H1 (cell line): ENCODE data around the gene TRAF3. TPM values are rescaled to one million over a fixed set of nuclear protein-coding genes. Genes with fewer than 3 reads are reported as not detected.

Source experiments
- CTCF ChIA-PET: fragments of 300-600 bp; sonication (Branson Sonifier 250); formaldehyde crosslinking; loops from one replicate; lab custom pipeline; 2021; ENCODE audit not compliant: partially characterized antibody; lab: Charles Lee
- POLR2A ChIA-PET: fragments of 300-600 bp; sonication (Branson Sonifier 250); formaldehyde crosslinking; loops from one replicate; lab custom pipeline; 2021; ENCODE audit warnings: inconsistent platforms; ENCODE audit not compliant: partially characterized antibody; lab: Charles Lee
- DNase-seq, 2 experiments: peaks; one replicate each; pipeline versions ENCODE4 v3.0.0 to v3.0.0-alpha.2; 2010 to 2022; ENCODE audit warnings: low spot score in 2 of 2, low read depth in 1 of 2, mixed read lengths in 1 of 2
- FAIRE-seq: peaks from 2 replicates; lab custom pipeline; 2011; peaks lifted over from hg19 to GRCh38; lab: Jason Lieb, UNC
- H2AFZ ChIP-seq: 2 replicates; pipeline ENCODE4 v1.8.1; 2012; ENCODE audit warnings: low read length, inconsistent platforms
- H2AK5ac ChIP-seq: 2 replicates; pipeline ENCODE4 v1.6.1; 2013; ENCODE audit warnings: low read depth, low read length
- H2BK120ac ChIP-seq: replicated peaks from 2 replicates; pipeline ENCODE3; 2013; ENCODE audit warnings: low read depth, low read length, inconsistent platforms
- H2BK12ac ChIP-seq: 2 replicates; pipeline ENCODE4 v1.6.1; 2013; ENCODE audit warnings: low read depth, low read length
- H2BK15ac ChIP-seq: 2 replicates; pipeline ENCODE4 v1.6.1; 2013; ENCODE audit warnings: low read length
- H2BK20ac ChIP-seq: 2 replicates; pipeline ENCODE4 v1.6.1; 2013; ENCODE audit warnings: low read length
- H2BK5ac ChIP-seq: 2 replicates; pipeline ENCODE4 v1.6.1; 2013; ENCODE audit warnings: low read depth, low read length
- H3K14ac ChIP-seq: 2 replicates; pipeline ENCODE4 v1.6.1; 2013; ENCODE audit warnings: inconsistent platforms; ENCODE audit not compliant: insufficient read length
- H3K18ac ChIP-seq: 2 replicates; pipeline ENCODE4 v1.6.1; 2013; ENCODE audit warnings: low read length; ENCODE audit errors: extremely low read depth
- H3K23ac ChIP-seq: 2 replicates; pipeline ENCODE4 v1.6.1; 2013; ENCODE audit warnings: inconsistent platforms; ENCODE audit not compliant: insufficient read length
- H3K23me2 ChIP-seq: 2 replicates; pipeline ENCODE4 v1.6.1; 2013; ENCODE audit warnings: low read depth, low read length
- H3K27ac ChIP-seq: 2 replicates; pipeline ENCODE4 v1.6.1; 2011; ENCODE audit warnings: low read depth, low read length, inconsistent platforms
- H3K27me3 ChIP-seq, 4 experiments: replicated peaks in 1 of 4; 1 replicate in 1 of 4; 2 replicates in 3 of 4; pipeline versions ENCODE4 v1.6.1 to v1.8.1; 2011 to 2013; ENCODE audit warnings: low read length in 3 of 4, mild to moderate bottlenecking in 3 of 4, inconsistent platforms in 2 of 4, mixed read lengths in 2 of 4, moderate library complexity in 1 of 4; ENCODE audit not compliant: control insufficient read depth in 3 of 4, insufficient read depth in 3 of 4; ENCODE audit errors: extremely low read depth in 1 of 4
- H3K36me3 ChIP-seq, 4 experiments: 2 replicates each; pipeline versions ENCODE4 v1.6.1 to v1.8.1; 2011 to 2013; ENCODE audit warnings: mild to moderate bottlenecking in 4 of 4, low read length in 3 of 4, moderate library complexity in 2 of 4, control low read depth in 1 of 4, inconsistent platforms in 1 of 4; ENCODE audit not compliant: insufficient read depth in 4 of 4, control insufficient read depth in 2 of 4
- H3K4ac ChIP-seq: replicated peaks from 2 replicates; pipeline ENCODE3; 2013; ENCODE audit warnings: low read length, low read depth, mixed read lengths, inconsistent platforms; ENCODE audit not compliant: insufficient read length
- H3K4me1 ChIP-seq, 4 experiments: replicated peaks in 1 of 4; 1 replicate in 1 of 4; 2 replicates in 3 of 4; pipeline versions ENCODE4 v1.6.1 to v1.8.1; 2011 to 2013; ENCODE audit warnings: low read length in 3 of 4, inconsistent platforms in 2 of 4, mixed read lengths in 1 of 4; ENCODE audit not compliant: insufficient read depth in 4 of 4, control insufficient read depth in 3 of 4
- H3K4me2 ChIP-seq, 2 experiments: 2 replicates each; pipeline versions ENCODE4 v1.6.1 to v1.8.1; 2011 to 2013; ENCODE audit warnings: low read depth in 2 of 2, low read length in 2 of 2, control low read depth in 1 of 2, inconsistent platforms in 1 of 2, mild to moderate bottlenecking in 1 of 2; ENCODE audit not compliant: insufficient read depth in 1 of 2
- H3K4me3 ChIP-seq, 4 experiments: fragments of 200-600, 300-600 bp in 1 of 4; sonication (generic), shearing (Covaris generic), sonication (Bioruptor Twin) in 1 of 4; 2 replicates each; pipeline versions ENCODE4 v1.5.1 to v1.8.1; 2011 to 2016; ENCODE audit warnings: low read length in 4 of 4, low read depth in 3 of 4, control low read depth in 2 of 4, inconsistent platforms in 2 of 4, mild to moderate bottlenecking in 2 of 4, mixed read lengths in 1 of 4, moderate library complexity in 1 of 4; ENCODE audit not compliant: insufficient read depth in 2 of 4; ENCODE audit errors: extremely low read depth in 1 of 4
- H3K56ac ChIP-seq: replicated peaks from 2 replicates; pipeline ENCODE3; 2013; ENCODE audit warnings: low read depth, mild to moderate bottlenecking, mixed read lengths, low read length, inconsistent platforms; ENCODE audit not compliant: insufficient read length
- H3K79me1 ChIP-seq: 2 replicates; pipeline ENCODE4 v1.6.1; 2013; ENCODE audit warnings: low read depth, low read length, control low read depth
- H3K79me2 ChIP-seq, 2 experiments: 2 replicates each; pipeline versions ENCODE4 v1.6.1 to v1.8.1; 2012 to 2013; ENCODE audit warnings: low read length in 2 of 2, mild to moderate bottlenecking in 2 of 2, inconsistent platforms in 1 of 2; ENCODE audit not compliant: insufficient read depth in 2 of 2, control insufficient read depth in 1 of 2
- H3K9ac ChIP-seq, 4 experiments: replicated peaks in 1 of 4; 1 replicate in 1 of 4; 2 replicates in 3 of 4; pipeline versions ENCODE4 v1.6.1 to v1.8.1; 2011 to 2013; ENCODE audit warnings: low read depth in 3 of 4, low read length in 3 of 4, control low read depth in 2 of 4, mild to moderate bottlenecking in 2 of 4, moderate library complexity in 2 of 4, inconsistent platforms in 1 of 4; ENCODE audit errors: extremely low read depth in 1 of 4
- H3K9me3 ChIP-seq, 2 experiments: 2 replicates each; pipeline versions ENCODE4 v1.6.1 to v1.8.1; 2012 to 2013; ENCODE audit warnings: mild to moderate bottlenecking in 2 of 2, moderate library complexity in 2 of 2, control low read depth in 1 of 2, inconsistent platforms in 1 of 2, low read depth in 1 of 2, low read length in 1 of 2, mixed read lengths in 1 of 2; ENCODE audit not compliant: insufficient read depth in 2 of 2
- H4K20me1 ChIP-seq, 2 experiments: replicated peaks in 1 of 2; 2 replicates each; pipeline versions ENCODE3 to v1.8.1; 2011 to 2013; ENCODE audit warnings: inconsistent platforms in 2 of 2, low read length in 2 of 2, mild to moderate bottlenecking in 1 of 2; ENCODE audit not compliant: insufficient read depth in 2 of 2, control insufficient read depth in 1 of 2
- H4K5ac ChIP-seq: 2 replicates; pipeline ENCODE4 v1.6.1; 2013; ENCODE audit warnings: low read length, low read depth, mixed read lengths, inconsistent platforms; ENCODE audit not compliant: insufficient read length
- H4K8ac ChIP-seq: 2 replicates; pipeline ENCODE4 v1.8.0; 2013; ENCODE audit warnings: mild to moderate bottlenecking, moderate library complexity, low read length, inconsistent platforms; ENCODE audit not compliant: insufficient read depth; ENCODE audit errors: extremely low read depth
- H4K91ac ChIP-seq: replicated peaks from 2 replicates; pipeline ENCODE3; 2013; ENCODE audit warnings: low read length, mixed read lengths, inconsistent platforms; ENCODE audit not compliant: insufficient read length
- CHD1 ChIP-seq: IDR thresholded peaks from 2 replicates; pipeline ENCODE4 v1.6.1; 2012; ENCODE audit warnings: low read depth, low read length, improper control_type of control experiment
- CREB1 ChIP-seq: IDR thresholded peaks from 2 replicates; pipeline ENCODE4 v1.6.1; 2012; ENCODE audit warnings: inconsistent platforms
- CTCF ChIP-seq, 3 experiments: IDR thresholded peaks; 1 replicate in 2 of 3; 2 replicates in 1 of 3; pipeline versions ENCODE4 v1.5.1 to v1.6.1; 2011; ENCODE audit warnings: low read length in 3 of 3, mild to moderate bottlenecking in 3 of 3, inconsistent platforms in 2 of 3, low read depth in 1 of 3, moderate library complexity in 1 of 3; ENCODE audit not compliant: insufficient read depth in 1 of 3; ENCODE audit errors: control extremely low read depth in 1 of 3
- FOSL1 ChIP-seq: IDR thresholded peaks from 2 replicates; pipeline ENCODE4 v1.6.1; 2011; ENCODE audit warnings: mild to moderate bottlenecking, low read depth, low read length, moderate library complexity; ENCODE audit not compliant: insufficient read depth
- JUND ChIP-seq: IDR thresholded peaks from 2 replicates; pipeline ENCODE4 v1.6.1; 2011; ENCODE audit warnings: mild to moderate bottlenecking, improper control_type of control experiment, low read length
- KDM5A ChIP-seq: fragments of 200-600 bp; IDR thresholded peaks from 2 replicates; pipeline ENCODE4 v1.7.1; 2012; ENCODE audit warnings: mild to moderate bottlenecking, low read length, inconsistent platforms, mixed read lengths
- RFX5 ChIP-seq: IDR thresholded peaks from 2 replicates; pipeline ENCODE4 v1.6.1; 2011; ENCODE audit warnings: low read depth, low read length, improper control_type of control experiment, borderline replicate concordance
- RXRA ChIP-seq: IDR thresholded peaks from 2 replicates; pipeline ENCODE4 v1.6.1; 2011; ENCODE audit warnings: low read depth, mild to moderate bottlenecking, low read length, moderate library complexity; ENCODE audit not compliant: insufficient read depth
- SUZ12 ChIP-seq: fragments of 200-600 bp; sonication (generic); IDR thresholded peaks from 2 replicates; pipeline ENCODE4 v1.6.1; 2012; ENCODE audit warnings: mild to moderate bottlenecking, inconsistent platforms, low read length, moderate library complexity, mixed read lengths
- TCF12 ChIP-seq: IDR thresholded peaks from 2 replicates; pipeline ENCODE4 v1.6.1; 2011; ENCODE audit warnings: low read depth, mild to moderate bottlenecking, low read length
- whole genome bisulfite sequencing, 2 experiments: shearing (Covaris generic) in 1 of 2; methylation state at CpG; one replicate each; pipeline versions ENCODE4 v1.1.6 to v1.1.7; 2013 to 2015; ENCODE audit warnings: low lambda C conversion rate in 2 of 2, mixed read lengths in 2 of 2, inconsistent platforms in 1 of 2, low coverage in 1 of 2, missing lambda C conversion rate in 1 of 2; ENCODE audit not compliant: insufficient replicate concordance in 2 of 2, insufficient coverage in 1 of 2, insufficient read length in 1 of 2; ENCODE audit errors: extremely low coverage in 1 of 2, missing lambda C conversion rate in 1 of 2; 5-methylcytosine and 5-hydroxymethylcytosine counted together
- polyA plus RNA-seq, 7 experiments: library from polyadenylated mRNA; depleted of rRNA in 3 of 7; stranded (reverse) in 5 of 7; unstranded in 2 of 7; fragments of >200 nt in 5 of 7; fragments of 200-250 nt in 2 of 7; gene quantifications; 1 replicate in 5 of 7; 2 replicates in 1 of 7; 4 replicates in 1 of 7; pipeline versions ENCODE4 v1.2.1 to v1.2.3, GENCODE V29; 2011 to 2013; ENCODE audit warnings: missing spikeins in 2 of 7, mixed read lengths in 2 of 7
- total RNA-seq: library from RNA; stranded (reverse); fragmentation: NEBNext Ultra II Directional; extraction: Animal tissue kit (Norgen Biotek cat#: 25700); gene quantifications from 2 replicates; pipeline ENCODE4 v1.2.1, GENCODE V29; 2021

Gene TRAF3
- total and polyA plus RNA-seq, 2 of the 8 experiments (the other 6 are each of a cell fraction or from before 2014, with no cell fraction given), result 5.8 to 12.1 TPM

GRCh38 chr14:102906616-102907302, 129.5 kb downstream of the TRAF3 start:
- peaks cover 0 to 21% (median 7%) of the 10 kb centered on the region in 4 experiments; a peak in 3 of 8 replicates for H3K36me3 ChIP-seq
- no peak overlapping the region for H2BK5ac ChIP-seq
- H2AK5ac ChIP-seq, result no peak overlapping the region
- H2BK15ac ChIP-seq, result no peak overlapping the region
- H2BK20ac ChIP-seq, result no peak overlapping the region
- no peak for FAIRE-seq
- H3K9ac ChIP-seq, result no peak overlapping the region
- H4K5ac ChIP-seq, result no peak overlapping the region
- H3K4ac ChIP-seq, result no peak overlapping the region
- H4K91ac ChIP-seq, result no peak overlapping the region
- no peak overlapping the region for H2BK120ac ChIP-seq
- no peak overlapping the region for H3K4me3 ChIP-seq
- TF ChIP-seq CHD1, result no peak
- TF ChIP-seq CTCF (IDR thresholded peaks at IDR 0.05; ENCODE audit: control extremely low read depth in 1 of 3, insufficient read depth in 1 of 3, low read depth in 1 of 3, low read length in 3 of 3), result no peak
- TF ChIP-seq RXRA, result no peak
- no peak for TF ChIP-seq JUND
- TF ChIP-seq CREB1, result no peak
- TF ChIP-seq SUZ12, result no peak
- no peak for TF ChIP-seq TCF12
- no peak for TF ChIP-seq KDM5A
- no peak for TF ChIP-seq FOSL1
- no peak for TF ChIP-seq RFX5
- no peaks in the 10 kb centered on the region for H4K20me1 ChIP-seq
- H3K79me1 ChIP-seq, result no peaks in the 10 kb centered on the region
- H3K79me2 ChIP-seq, result no peaks in the 10 kb centered on the region
- no peak overlapping the region for H3K23ac ChIP-seq
- H3K23me2 ChIP-seq, result no peaks in the 10 kb centered on the region
- no peak overlapping the region for H3K27ac ChIP-seq
- 95% methylated on average over 30 of the region's 30 CpGs; no CpG with 5 or more reads in 1 of the 2 experiments for WGBS, 2 experiments
- no peak overlapping the region for H3K4me2 ChIP-seq
- no peak overlapping the region for H4K8ac ChIP-seq
- no peak overlapping the region for H3K18ac ChIP-seq
- H3K27me3 ChIP-seq, result no peaks in the 10 kb centered on the region
- ChIA-PET CTCF (interaction anchor here (0.6 kb wide), 1 partner anchor 18 kb away, joined by 3 read pairs; no protein-coding TSS in a partner anchor), POLR2A (interaction anchor here (0.6 kb wide), 1 partner anchor 353 kb away, joined by 4 read pairs; no protein-coding TSS in a partner anchor)
- H2AFZ ChIP-seq, result no peak overlapping the region
- peaks cover 3 to 15% of the 10 kb centered on the region in 2 experiments; a peak in 2 of 4 replicates for H3K9me3 ChIP-seq
- no peak for DNase-seq
- H2BK12ac ChIP-seq, result no peak overlapping the region
- H3K56ac ChIP-seq, result no peak overlapping the region
- no peaks in the 10 kb centered on the region; a peak in 1 of 7 replicates for H3K4me1 ChIP-seq
- H3K14ac ChIP-seq, result no peak overlapping the region
